HG03159 (cell line): ENCODE measurements around the gene FTO.
A peak's percentile ranks its signal among the peaks of the same experiment; 100 is the strongest.

Source experiments
- ATAC-seq: cut with Tn5 transposase; IDR thresholded peaks from one replicate; pipeline ENCODE4 v1.9.1; 2021; ENCODE audit warnings: mild to moderate bottlenecking, moderate library complexity; ENCODE audit not compliant: unreplicated experiment

The FTO gene

DNA sequence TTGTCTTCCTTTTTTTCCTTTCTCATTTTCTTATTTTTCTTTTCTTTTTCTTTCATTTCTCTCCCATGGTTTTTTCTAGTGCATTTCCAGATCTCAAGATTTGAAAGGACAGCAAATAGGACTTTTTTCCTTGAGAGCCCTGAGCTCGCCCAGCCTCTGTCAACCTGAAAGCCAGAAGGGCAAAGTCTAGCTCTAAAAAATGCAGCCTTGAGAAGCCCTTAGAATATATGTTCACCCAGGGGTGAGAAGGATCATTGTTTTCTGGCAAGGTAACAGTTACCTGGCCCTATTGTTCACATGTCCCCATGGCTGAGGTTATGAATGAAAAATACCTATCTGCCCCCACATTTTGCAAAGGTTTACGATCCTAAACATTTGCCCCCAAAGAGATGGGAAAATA, 364.3 kb downstream of the FTO start:
- ATAC-seq: no peak

DNA sequence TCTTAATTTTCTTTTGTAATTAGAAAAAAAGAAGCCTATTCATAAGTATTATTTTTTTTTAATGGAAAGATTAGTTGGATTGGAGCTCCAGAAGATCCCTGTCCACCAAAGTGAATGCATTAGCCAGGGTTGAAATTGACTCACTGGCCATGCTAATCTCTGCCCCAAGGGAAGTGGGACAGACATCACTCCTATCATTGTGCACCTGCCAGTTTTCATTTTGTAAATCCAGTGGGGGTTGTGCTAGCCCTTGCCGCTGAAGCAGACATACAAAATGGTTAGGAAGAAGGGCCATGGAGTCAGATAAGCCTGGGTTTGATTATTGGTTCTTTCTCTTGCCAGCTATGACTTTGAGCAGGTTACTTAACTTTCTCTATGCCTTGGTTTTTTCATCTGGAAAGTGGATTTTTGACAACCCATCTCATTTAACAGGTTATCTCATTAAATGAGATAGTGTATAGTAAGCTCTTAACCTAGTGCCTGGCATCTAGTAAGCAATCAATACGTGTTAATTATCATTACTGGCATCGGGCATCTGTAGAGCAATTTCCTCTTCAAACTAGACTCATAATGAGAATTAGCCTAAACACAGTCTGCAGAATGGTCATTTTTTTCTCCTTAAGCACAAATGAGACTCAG, 365.8 kb downstream of the FTO start:
- no peak for ATAC-seq

DNA sequence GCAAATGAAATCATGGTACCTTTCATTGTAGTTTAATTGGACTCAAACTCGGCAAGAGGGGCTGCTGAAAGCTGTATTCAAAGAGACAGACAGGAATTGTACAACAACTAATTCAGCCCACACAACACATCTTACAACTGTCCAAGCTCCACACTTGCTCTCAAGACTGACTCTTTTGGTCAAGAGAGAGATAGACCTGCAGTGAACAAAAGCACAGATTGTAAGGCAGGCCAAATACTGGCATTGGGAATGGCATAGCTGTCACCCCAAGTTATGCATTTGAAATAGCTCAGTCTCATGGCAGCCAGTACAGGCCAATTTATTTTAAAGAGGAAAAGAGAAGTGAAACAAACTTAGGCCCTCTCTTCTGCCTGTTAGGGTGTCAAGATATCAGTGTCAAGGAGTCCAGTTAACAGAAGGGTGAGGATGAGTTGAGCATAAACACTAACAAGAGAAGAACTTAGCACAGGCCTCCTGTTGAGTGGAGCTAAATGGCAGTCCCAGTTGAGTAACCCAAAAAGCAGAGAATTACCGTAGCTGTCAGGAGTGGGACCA, 366.9 kb downstream of the FTO start:
- peak; percentile 81 for ATAC-seq

DNA sequence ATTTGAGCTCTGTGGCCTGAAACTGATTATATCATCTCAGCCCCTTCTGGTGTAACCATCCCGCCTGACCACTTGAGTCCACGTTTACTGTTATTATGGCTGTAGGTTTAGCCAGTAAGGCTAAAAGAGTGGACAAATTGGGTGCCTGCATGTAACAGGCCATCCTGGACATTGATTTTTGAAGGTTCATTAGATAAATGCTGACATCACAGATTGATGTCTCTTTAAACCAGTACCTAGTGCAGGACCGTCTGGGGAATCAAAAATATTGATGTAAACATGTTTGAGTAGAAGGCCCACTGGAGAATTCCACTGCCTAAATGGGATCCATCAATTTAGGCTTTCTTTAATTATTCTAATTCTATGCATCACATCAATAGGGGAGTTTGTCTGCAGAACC, 367.6 kb downstream of the FTO start:
- no peak for ATAC-seq

DNA sequence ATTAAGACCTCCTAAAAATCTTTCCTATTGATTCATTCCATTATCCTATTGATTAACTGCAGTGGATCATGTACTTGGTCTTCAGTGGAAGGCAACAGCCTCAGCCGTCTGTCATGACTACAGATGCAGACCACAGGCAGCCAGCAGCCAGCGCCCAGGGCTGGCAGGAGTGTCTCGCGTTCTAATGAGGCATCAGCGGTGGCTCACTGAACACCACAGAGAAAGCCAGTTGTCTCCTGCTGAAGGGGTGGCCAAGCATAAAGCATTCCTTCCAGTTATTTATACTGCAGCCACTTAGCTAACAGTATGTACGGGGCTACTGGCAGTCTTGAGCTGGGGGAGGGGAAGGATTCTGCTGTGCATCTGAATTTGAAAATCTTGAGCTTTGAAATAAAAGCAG, 368.3 kb downstream of the FTO start:
- no peak for ATAC-seq

DNA sequence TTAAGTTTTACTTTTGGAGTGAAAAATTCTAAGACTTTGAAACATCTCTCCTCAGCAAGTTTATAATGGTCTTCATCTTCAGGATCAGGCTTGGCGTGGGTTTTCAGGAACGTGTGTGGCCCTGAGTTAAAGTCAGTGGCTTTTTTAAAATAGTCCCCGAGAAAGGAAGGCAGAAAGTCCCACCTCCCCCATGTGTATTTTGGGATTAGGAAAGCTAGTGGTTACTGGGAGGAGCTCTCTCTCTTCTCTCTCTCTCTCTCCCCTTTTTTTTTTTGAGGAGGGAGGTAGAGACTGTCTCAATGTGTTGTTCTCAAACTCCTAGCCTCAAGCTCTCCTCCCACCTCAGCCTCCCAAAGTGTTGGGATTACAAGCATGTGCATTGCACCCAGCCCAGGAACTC, 369.4 kb downstream of the FTO start:
- ATAC-seq: no peak

DNA sequence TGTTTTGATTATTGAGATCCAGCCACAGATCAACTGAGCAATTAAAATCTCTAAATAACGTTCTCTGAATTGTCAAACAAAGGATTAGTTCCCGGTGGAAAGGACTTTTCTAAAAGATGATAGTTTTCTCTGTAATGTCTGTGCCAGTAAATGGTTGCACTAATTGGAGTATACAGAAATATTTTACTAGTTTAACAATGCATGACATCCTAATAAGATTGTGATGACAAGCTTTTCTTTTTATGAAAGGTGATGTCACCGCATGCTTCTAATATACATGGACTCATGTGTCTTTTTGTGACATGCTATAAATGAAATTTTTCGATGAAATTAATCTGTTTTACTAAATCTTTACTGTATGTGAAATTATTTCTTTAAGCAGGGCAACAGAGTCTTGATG, 371.5 kb downstream of the FTO start:
- ATAC-seq: no peak

DNA sequence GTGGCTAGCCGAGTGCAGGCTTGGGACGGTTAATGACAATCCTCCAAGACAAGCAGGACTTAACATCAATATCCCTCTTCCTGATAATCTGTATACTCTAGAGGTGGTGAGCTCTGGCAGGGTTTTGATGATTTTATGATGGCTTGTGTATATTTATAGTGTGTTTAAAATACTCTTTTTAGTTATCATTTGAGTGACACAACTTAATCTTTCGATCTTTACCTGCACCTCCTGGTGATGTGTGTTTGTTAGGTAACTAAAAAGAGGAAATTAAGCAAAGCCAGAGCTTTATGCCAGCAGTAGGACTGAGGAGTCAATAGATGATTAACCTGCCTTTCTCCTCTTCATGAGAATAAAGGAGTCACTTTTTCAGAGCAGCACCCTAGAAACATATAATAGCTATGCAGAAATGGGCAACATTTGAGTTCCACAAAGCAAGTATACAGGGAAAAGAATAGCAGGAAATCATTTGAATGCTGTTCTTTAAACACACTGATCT, 372.1 kb downstream of the FTO start:
- no peak for ATAC-seq

DNA sequence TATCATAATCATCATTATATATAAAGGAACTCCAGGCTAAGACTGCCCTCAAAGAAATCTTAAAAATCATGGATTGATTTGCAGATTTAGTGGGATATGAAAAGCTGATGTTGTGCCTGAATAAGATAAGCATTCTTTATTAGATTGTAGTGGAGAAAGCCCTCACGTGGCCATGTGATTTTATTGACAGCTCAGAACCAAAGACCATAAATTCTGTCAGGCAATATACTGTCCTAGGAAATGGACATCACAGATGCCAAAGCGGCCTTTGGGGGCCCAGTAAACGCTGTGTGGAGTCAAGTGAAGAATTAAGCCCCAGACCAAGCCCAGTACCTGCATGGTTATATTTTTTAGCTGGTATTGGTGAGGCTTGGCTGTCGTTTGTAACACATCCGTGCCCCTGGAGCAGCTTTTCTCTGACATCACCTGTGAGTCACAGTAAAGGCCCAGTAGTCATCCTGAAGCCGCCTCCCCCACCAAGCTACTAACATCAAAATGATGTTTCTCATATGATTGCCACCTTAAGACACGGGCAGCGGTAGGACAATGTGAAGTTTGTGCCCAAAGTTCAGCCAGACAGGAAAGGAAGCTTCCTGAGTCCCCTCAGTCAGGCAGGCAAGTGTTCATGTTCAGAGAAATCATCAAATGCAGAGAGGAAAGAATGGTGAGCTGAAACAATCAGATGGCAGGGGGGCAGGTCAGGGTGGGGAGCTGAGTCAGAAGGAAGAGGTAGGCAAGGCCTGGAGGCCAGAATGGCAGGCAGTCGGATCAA, 373.3 kb downstream of the FTO start:
- no peak for ATAC-seq

DNA sequence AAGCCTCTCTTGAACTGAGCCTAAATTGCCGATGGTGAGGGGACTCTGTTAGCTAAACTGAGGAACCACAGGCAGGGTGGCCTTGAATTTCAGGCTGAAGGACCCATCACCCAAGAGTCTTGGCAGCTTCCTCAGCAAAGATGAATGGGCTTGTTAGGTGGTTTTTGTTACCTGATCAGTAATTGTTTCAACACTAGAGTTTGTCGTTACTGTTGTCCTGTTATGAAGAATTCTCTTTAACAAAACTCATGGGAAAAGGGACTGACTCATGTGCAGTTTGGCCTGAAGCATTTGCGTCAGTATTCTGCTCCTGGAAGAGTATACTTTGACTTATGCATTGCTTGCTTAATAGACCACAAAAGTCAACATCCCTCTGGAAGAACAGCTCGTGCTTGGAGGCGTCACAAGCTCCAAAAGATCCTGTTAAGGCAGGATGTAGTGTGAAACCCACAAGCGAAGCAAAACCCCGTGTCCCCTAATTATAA, 376.6 kb downstream of the FTO start:
- no peak for ATAC-seq

DNA sequence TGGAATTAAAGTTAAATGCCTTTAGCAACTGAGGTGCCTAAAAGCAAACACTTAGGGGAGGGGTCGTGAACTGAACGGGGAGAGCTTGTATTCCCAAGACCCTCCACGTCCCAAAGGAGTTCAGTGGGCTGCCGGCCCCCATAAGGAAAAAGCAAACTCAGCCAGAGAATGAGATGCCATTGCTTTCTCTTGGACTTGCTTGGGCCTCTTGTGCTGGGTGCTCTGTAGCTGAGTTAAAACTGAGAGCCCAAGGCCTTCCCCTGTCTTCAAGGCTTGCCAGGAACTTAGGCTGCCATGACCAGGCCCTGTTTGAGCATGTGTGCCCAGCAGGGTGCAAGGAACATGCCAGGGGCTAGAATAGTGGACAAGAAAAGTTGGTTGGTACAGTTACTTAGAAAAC, 382.8 kb downstream of the FTO start:
- no peak for ATAC-seq

DNA sequence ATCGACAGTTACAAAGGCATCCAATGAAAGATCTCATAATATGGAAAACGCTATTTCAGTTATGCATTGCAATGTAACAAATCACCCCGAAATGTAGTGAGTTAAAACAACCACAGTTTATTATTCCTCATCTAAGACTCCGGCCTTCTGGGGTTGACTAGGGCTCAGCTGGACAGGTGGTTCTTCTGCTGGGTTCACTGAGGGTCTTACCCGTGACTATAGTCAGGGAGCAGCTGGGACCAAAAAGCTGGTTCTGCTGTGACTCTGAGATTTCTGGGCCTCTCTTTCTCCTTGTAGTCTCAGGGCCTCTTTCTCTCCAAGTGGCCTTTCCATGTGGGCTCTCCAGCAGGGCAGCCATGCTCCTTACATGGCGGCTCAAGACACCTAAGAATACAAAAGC, 386.6 kb downstream of the FTO start:
- ATAC-seq: no peak

DNA sequence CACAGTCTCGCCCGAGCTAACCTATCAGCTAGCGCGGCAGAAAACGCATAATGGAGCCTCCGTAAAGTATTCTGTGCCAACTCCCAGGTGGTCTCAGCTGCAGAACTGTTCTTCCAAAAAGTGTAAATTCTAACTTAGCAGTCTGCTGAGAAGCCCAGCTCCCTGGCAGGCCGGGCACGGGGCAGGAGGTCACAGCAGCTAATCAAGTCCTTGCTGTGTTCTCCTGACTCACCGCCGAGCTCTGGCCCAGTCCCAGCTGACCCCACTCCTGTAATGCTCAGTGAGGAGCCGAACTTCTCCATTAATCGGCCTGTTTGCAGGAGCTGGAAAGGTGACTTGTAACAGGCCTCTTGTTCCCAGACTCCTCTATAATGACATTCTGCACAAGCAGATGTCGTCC, 389.3 kb downstream of the FTO start:
- ATAC-seq: no peak

DNA sequence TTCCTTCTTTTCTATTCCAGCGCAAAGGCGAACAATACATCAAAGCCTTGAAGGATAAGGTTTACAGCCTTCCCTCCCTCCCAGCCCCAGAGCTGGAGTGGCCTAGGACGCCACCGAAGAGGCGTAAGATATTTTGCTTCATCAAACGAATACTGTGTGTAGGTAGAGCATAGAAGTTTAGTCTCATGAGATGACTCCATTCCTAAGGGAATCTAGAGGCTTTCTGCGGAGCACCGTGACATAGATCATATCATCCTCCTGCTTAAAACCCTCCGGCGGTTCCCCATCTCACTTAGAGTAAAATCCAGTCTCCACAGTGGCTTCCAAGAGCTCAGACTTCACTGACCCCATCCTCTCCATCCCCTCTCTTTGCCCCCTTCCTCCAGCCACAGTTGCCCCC, 390.7 kb downstream of the FTO start:
- ATAC-seq: no peak

DNA sequence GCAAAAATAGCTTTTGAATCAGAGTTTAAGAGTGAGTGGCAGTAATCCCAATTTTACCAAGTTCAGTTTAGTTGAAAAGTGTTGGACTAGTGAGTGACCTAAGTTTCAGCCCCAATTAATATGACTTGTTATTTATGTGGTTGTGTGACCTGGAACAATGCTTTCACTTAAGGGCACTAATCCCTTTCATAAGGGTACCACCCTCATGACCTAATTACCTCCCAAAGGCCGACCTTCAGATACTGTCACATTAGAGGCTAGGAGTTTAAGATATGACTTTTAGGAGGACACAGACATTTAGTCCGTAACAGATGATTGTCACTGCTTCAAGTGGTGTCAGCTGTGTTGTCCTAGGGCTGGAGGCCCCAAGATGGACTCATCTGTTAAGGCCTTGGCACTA, 392.7 kb downstream of the FTO start:
- ATAC-seq: no peak

DNA sequence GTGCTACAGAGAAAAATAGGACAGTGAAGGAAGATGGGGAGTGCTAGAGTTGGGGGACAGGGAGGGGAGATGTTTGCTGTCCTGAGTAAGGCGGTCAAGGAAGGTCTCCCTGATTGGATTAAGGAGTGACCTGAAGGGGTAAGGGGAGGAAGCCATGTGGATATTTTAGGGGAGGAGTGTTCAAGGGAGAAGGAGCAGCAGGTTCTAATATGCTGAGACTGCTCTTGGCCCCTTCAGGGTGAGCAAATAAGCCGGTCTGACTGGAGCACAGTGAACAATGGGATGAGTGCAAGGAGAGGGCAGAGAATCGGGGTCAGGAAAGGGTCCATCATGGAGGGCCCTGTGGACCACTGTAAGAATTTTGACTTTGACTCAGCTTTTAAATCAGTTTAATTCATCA, 393.8 kb downstream of the FTO start:
- no peak for ATAC-seq

DNA sequence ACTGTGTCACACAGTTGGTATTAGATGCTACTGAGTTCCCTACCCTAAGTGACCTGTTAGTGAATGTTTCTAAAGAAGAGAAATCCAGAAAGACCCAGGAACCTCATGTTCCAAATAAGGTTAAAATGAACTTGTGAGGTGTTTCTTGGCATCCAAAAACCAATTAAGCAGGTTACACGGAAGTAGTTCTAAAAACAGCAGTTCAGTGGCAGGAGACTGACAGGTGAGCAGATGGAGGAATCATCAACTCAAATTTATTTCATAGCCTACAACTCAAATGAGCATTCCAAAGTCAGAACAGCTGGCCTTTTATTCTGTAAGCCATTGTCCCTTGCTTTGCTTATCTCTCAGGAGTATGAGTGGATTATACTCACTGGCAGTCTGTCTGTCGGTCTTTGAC, 394.3 kb downstream of the FTO start:
- no peak for ATAC-seq

DNA sequence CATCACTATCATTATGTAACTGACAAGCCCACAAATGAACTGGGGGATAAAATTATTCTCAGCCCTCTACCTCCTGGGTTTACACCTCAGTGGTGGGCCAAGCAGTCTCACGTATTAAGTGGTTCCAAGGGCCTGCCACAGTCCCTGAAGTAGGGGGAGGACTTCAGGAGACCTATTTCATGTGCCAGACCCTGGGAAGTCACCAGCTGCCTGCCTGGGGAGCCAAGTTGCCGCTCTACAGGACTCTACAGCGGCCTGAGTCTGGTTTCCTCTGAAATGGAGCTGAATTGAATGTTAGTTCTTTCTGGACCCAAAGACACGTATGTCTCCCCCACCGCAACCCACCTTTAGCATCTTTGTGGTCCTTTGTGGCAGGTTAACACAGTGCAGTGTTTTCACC, 395.7 kb downstream of the FTO start:
- no peak for ATAC-seq

DNA sequence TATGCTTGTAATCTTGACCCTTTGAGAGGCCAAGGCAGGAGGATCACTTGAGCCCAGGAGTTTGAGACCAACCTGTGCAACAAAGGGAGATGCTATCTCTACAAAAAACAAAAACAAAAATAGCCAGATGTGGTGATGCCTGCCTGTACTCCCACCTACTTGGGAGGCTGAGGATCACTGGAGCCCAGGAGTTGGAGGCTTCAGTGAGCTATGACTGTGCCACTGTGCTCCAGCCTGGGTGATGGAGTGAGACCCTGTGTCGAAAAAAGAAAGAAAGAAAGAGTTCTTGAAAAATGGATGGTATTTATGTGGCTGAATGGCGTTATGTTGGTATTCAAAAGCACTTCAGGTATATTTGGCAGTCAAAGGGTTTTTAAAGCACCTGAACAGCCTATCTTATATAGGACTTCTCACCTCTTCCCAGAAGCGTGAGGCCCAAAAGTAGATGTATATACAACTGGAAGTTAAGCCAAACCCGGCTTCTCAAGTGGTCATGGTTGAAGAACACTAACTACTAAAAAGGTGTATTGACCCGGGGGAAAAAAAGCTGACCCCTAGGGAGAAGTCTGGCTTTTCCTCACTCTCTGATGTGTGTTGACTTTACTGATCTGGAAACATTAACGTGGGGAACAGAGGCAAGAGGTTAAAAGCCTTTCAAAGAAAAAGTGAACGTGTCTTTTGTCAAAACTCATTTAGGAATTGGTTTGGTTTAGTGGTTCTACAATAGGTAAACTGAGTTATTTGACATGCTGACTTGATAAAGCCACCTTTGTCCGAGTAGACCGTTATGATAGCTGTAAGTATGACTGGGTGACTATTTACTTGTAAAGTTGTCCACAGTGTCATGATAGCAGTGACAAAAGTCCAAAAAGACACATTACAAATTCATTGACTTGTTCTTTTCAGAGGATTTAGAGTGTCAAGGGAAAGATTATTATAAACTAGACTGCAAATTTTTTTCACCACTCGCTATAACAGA, 399.2 kb downstream of the FTO start:
- no peak for ATAC-seq

DNA sequence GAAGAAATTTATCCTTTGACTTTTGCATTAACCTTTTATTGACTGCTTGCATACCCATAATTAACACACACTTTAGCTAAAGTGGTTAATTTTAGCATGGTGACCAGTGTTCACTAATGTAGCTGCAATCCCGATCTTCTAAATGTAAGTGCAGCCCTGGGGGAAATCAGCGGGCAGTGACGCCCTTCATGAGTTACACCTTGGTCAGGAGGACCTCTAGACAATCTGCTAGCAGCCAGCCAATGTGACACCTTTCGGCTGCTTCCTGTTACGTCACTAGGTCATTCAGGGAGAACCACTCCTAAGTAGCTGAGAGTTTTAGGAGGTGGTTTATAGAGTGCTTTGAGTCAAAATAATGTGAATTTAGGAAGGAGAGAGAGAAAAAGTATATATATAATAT, 402.1 kb downstream of the FTO start:
- ATAC-seq: no peak

DNA sequence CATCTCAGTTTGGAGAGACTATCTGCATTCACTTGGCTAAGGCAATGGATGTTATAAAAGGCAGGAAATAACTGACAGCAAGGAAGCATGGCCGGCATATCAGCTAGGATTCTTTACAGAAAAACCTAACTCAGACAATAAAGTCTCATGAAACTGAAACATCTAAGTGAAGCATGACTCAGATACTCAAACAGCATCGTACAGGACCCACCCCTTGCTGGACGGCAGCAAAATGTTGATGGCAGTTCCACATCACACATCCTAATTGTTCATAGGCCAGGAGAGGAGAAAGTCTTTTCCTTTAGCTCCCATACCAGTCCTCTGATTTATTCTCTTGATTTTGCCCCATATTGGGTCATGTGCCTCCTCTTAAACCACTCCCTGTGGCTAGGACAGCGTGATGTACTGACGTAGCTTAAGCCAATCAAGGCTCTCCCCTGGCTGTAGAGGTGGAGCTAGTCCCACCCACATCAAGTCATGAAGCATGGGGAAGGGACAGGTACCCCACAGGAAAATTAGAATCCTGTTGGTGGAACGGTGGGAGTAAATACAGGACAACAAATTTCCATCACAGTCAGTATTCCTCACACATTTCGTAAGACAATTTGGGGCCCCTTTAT, 403.7 kb downstream of the FTO start:
- no peak for ATAC-seq
